OCI-LY3 (cell line): ENCODE results near the gene PDE4D.

Source experiments
- EZH2phosphoT487 ChIP-seq: fragments of 200-600 bp; shearing (Covaris generic); IDR thresholded peaks from 2 replicates; pipeline ENCODE4 v1.6.1; 2018; ENCODE audit warnings: antibody characterized with exemption, mixed run types, low read depth
- TF ChIP-seq, protein P1 (sequence below): fragments of 200-600, 300-600 bp; sonication (generic); IDR thresholded peaks from 2 replicates; pipeline ENCODE4 v1.5.1; 2014; ENCODE audit warnings: antibody characterized with exemption, low read length, low read depth

DNA sequence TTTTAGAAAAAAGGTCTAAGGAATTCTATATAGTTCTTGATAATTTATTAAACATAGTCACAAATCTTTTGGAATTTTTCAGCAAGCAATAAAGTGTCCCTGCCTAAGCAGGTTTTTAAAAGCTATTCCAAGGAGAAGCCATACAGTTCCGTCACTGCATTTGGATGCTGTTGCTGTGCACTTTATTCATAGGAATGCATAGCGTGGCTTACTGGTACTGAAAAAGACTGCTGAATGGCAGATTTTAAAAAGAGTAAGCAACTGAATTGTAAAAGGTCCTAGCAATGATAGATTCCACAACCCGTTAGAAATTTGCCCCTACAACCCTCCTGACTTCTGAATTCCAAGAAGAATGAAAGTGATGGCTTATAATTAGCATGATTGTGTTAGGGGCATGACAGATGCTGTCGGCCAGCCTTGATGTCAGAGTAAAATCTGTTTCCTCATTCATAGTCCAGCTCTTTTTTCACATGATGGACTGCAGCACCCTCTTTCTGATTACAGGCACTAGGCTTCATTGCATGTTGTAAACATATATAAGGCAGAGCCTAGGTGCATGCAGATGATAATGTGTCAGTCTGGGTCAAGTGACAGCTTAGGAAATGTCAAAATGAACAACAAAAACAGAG is 227.0 kb downstream of the PDE4D start:
- TF ChIP-seq, protein P1, sequence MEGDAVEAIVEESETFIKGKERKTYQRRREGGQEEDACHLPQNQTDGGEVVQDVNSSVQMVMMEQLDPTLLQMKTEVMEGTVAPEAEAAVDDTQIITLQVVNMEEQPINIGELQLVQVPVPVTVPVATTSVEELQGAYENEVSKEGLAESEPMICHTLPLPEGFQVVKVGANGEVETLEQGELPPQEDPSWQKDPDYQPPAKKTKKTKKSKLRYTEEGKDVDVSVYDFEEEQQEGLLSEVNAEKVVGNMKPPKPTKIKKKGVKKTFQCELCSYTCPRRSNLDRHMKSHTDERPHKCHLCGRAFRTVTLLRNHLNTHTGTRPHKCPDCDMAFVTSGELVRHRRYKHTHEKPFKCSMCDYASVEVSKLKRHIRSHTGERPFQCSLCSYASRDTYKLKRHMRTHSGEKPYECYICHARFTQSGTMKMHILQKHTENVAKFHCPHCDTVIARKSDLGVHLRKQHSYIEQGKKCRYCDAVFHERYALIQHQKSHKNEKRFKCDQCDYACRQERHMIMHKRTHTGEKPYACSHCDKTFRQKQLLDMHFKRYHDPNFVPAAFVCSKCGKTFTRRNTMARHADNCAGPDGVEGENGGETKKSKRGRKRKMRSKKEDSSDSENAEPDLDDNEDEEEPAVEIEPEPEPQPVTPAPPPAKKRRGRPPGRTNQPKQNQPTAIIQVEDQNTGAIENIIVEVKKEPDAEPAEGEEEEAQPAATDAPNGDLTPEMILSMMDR, result no peak
- no peak for TF ChIP-seq EZH2phosphoT487
